ENCODE measurements around the gene AIMP1.

GRCh38 chr4:106317815-106318214 lies 1.5 kb downstream of the AIMP1 start:
- no peak for TF ChIP-seq CTCF (IDR thresholded peaks at IDR 0.05; ENCODE audit: poor library complexity)
- TF ChIP-seq EZH2 (IDR thresholded peaks at IDR 0.05; ENCODE audit: borderline replicate concordance): no peak

All from hepatocyte (in vitro differentiated cells).